ENCODE results near the gene MRRF. TPM values are rescaled to one million over a fixed set of nuclear protein-coding genes. Genes with fewer than 3 reads are reported as not detected.

The MRRF gene
- total RNA-seq, 3 donors from 2014 or later, result 32.5 to 55.3 (median 44.9) TPM

DNA sequence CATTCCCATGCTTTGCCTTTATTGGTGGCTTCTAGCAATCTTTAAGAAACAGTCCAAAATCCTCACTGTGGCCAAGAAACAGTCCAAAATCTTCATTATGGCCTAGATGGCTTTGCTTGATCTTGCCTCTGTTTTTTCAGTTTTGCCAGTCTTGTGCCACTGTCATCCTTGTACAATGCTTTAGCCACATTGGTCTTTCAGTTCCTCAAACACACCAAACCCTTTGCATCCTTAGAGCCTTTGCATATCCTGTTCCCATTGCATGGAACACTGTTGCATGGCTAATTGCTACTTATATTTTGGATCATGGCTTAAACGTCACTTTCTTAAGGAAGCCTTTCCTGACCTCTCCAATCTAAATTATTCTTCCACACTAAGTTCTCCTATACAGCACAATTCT is 22.1 kb downstream of the MRRF start:
- intact Hi-C loops (cut with DNase I; ENCODE audit: low total_unique reads), result no loop called here
- no peaks in the 10 kb centered on the region for H3K27me3 ChIP-seq

DNA sequence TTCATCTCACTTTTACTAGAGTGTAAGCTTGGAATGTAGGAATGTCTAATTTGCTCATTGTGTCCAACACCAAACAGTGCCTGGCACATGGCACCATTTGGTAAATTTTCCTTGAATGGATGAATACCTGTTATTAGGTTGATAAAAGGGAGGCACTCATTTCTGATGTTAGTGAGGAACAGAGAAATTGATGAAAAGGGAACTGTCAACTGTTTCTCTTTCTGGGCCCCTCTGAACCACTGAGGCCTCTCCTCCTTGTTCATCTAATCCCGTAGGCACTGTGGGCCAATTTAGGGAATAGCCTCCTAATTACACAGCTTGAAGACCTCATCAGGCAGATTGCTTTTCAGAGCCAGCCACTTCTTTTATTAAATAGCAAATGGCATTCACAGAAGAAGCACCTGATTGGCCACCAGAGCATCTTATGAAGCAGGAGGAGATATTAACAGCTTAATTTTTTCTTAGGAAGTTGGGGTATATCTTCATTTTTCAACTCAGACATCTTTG is 22.6 kb downstream of the MRRF start:
- no peak overlapping the region for H3K27ac ChIP-seq
- no peaks in the 10 kb centered on the region for H3K4me1 ChIP-seq
- no peak for DNase-seq (ENCODE audit: low spot score in 2 of 2)
- peaks cover 9% of the 10 kb centered on the region for H3K36me3 ChIP-seq
- H3K4me3 ChIP-seq, result no peak overlapping the region
- H3K9me3 ChIP-seq, result no peaks in the 10 kb centered on the region
- TF ChIP-seq, protein P1, sequence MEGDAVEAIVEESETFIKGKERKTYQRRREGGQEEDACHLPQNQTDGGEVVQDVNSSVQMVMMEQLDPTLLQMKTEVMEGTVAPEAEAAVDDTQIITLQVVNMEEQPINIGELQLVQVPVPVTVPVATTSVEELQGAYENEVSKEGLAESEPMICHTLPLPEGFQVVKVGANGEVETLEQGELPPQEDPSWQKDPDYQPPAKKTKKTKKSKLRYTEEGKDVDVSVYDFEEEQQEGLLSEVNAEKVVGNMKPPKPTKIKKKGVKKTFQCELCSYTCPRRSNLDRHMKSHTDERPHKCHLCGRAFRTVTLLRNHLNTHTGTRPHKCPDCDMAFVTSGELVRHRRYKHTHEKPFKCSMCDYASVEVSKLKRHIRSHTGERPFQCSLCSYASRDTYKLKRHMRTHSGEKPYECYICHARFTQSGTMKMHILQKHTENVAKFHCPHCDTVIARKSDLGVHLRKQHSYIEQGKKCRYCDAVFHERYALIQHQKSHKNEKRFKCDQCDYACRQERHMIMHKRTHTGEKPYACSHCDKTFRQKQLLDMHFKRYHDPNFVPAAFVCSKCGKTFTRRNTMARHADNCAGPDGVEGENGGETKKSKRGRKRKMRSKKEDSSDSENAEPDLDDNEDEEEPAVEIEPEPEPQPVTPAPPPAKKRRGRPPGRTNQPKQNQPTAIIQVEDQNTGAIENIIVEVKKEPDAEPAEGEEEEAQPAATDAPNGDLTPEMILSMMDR (IDR thresholded peaks at IDR 0.05), result no peak
- TF ChIP-seq POLR2AphosphoS5 (IDR thresholded peaks at IDR 0.05) (no peak), POLR2A (IDR thresholded peaks at IDR 0.05) (no peak)
- intact Hi-C loops (cut with DNase I; ENCODE audit: low total_unique reads), result no loop called here
- no peaks in the 10 kb centered on the region for H3K27me3 ChIP-seq

More for the DNA sequence above, 22.1 kb downstream of the MRRF start:
- Histone ChIP-seq H3K9me3 (no peaks in the 10 kb centered on the region), H3K36me3 (peaks cover 9% of the 10 kb centered on the region), H3K4me1 (no peaks in the 10 kb centered on the region), H3K27ac (no peak overlapping the region), H3K4me3 (no peak overlapping the region)
- DNase-seq (ENCODE audit: low spot score in 2 of 2), result no peak
- TF ChIP-seq, protein P1 (IDR thresholded peaks at IDR 0.05), result no peak
- TF ChIP-seq POLR2AphosphoS5 (IDR thresholded peaks at IDR 0.05) (no peak), POLR2A (IDR thresholded peaks at IDR 0.05) (no peak)

DNA sequence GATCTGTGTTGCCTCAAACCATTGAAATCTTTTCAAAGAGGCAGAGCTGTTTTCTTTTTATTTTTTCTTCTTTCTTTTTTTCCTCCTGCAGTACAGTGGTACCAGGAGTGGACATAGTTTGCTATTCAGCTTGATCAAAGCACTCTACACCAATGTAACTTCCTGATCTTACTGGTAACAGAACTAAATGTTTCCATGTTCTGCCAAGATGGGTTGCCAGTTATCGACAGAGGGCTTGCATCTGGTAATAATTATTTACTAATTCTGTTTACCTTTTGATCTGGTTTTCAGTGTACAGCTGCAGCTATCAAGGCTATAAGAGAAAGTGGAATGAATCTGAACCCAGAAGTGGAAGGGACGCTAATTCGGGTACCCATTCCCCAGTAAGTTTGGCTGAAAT is 26.8 kb downstream of the MRRF start:
- no peaks in the 10 kb centered on the region for H3K27me3 ChIP-seq
- no peak overlapping the region for H3K27ac ChIP-seq
- H3K36me3 ChIP-seq, result peaks cover 7% of the 10 kb centered on the region
- TF ChIP-seq POLR2A (IDR thresholded peaks at IDR 0.05) (no peak), POLR2AphosphoS5 (IDR thresholded peaks at IDR 0.05) (no peak)
- TF ChIP-seq, protein P1 (IDR thresholded peaks at IDR 0.05), result no peak
- H3K4me1 ChIP-seq, result no peaks in the 10 kb centered on the region
- intact Hi-C loops (cut with DNase I; ENCODE audit: low total_unique reads), result loop anchor here (2.0 kb wide), 1 partner anchor 23 kb away; no protein-coding TSS in a partner anchor
- no peak overlapping the region for H3K4me3 ChIP-seq
- no peak for DNase-seq (ENCODE audit: low spot score in 2 of 2)
- H3K9me3 ChIP-seq, result no peaks in the 10 kb centered on the region

DNA sequence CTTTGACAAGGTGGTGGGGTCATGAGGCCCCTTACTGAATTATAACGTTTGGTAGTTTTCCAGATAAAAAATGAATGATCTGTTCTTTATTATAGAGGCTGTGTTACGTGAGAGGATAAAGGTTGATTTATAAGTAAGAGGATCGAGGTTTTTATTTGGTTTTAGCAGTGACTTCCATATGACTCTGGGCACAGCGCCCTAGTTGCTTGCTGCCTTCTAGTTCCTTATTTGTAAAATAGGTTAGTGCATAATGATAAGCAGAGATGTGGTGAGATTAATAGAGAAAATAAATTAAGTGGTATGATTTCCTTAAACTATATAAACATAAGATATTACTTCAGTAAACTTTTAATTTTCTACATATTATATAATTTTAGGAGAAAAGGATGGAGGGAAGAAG is 29.8 kb downstream of the MRRF start:
- H3K9me3 ChIP-seq, result no peaks in the 10 kb centered on the region
- no peak overlapping the region for H3K27ac ChIP-seq
- no peaks in the 10 kb centered on the region for H3K4me1 ChIP-seq
- H3K36me3 ChIP-seq, result no peaks in the 10 kb centered on the region
- no peaks in the 10 kb centered on the region for H3K27me3 ChIP-seq
- intact Hi-C loops (cut with DNase I; ENCODE audit: low total_unique reads), result no loop called here
- H3K4me3 ChIP-seq, result no peak overlapping the region
- no peak for DNase-seq (ENCODE audit: low spot score in 2 of 2)
- TF ChIP-seq, protein P1 (IDR thresholded peaks at IDR 0.05), result no peak

DNA sequence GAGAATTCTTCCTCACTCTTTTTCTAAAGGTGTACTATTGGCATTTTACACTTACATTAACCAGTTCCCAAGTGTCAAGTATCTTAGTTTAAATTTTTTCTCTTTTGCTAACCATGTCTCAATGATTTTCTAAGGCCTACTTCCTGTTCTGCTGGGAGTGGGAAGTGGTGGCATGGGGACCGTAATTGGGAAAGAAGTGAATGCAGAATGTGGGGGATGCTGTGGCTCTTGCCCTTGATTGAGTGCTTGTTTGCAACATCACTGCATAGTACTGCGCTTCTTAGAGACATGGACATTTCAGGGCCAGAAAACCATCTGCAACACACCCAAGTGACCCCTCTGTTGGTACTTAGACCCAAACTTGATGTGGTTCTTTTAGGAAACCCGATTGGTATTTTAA is 32.8 kb downstream of the MRRF start:
- DNase-seq (ENCODE audit: low spot score in 2 of 2), result no peak
- no peaks in the 10 kb centered on the region for H3K27me3 ChIP-seq
- intact Hi-C loops (cut with DNase I; ENCODE audit: low total_unique reads), result no loop called here
- TF ChIP-seq POLR2A (IDR thresholded peaks at IDR 0.05) (no peak), POLR2AphosphoS5 (IDR thresholded peaks at IDR 0.05) (no peak)
- TF ChIP-seq, protein P1 (IDR thresholded peaks at IDR 0.05), result no peak
- H3K9me3 ChIP-seq, result no peaks in the 10 kb centered on the region
- no peak overlapping the region for H3K27ac ChIP-seq
- no peaks in the 10 kb centered on the region for H3K36me3 ChIP-seq
- no peaks in the 10 kb centered on the region for H3K4me1 ChIP-seq
- H3K4me3 ChIP-seq, result no peak overlapping the region
